B cell (primary cell): ENCODE measurements around the gene PRSS36. TPM values are rescaled to one million over a fixed set of nuclear protein-coding genes. Genes with fewer than 3 reads are reported as not detected.

Source experiments
- ATAC-seq: fragments of 200-7000 bp; cut with Tn5 transposase; one replicate; pipeline ENCODE4 v1.10.0; 2021; ENCODE audit warnings: low read depth, mild to moderate bottlenecking, moderate number of reproducible peaks, moderate library complexity
- CTCF ChIA-PET: fragments of 350-600 bp; sonication (Branson Sonifier 250); formaldehyde crosslinking; loops from one replicate; lab custom pipeline; 2021; ENCODE audit warnings: antibody characterized with exemption, inconsistent platforms; lab: Charles Lee
- POLR2A ChIA-PET: fragments of 350-600 bp; sonication (Branson Sonifier 250); formaldehyde crosslinking; loops from one replicate; lab custom pipeline; 2021; ENCODE audit warnings: antibody characterized with exemption; lab: Charles Lee
- DNase-seq: peaks from one replicate; pipeline ENCODE4 v3.0.0; 2013
- H2AFZ ChIP-seq: 2 replicates; pipeline ENCODE4 v1.6.1; 2012; ENCODE audit warnings: mild to moderate bottlenecking, low read depth, low read length; ENCODE audit not compliant: insufficient read depth, poor library complexity, severe bottlenecking
- H3K27ac ChIP-seq, 2 donors: 1 replicate in 1 of 2; 2 replicates in 1 of 2; pipeline ENCODE4 v1.5.1; 2012 to 2013; ENCODE audit warnings: low read length in 2 of 2, mild to moderate bottlenecking in 2 of 2, moderate library complexity in 1 of 2
- H3K27me3 ChIP-seq, 4 experiments: fragments of 200-600 bp in 1 of 4; sonication (generic) in 1 of 4; replicated peaks in 1 of 4; 1 replicate in 2 of 4; 2 replicates in 2 of 4; pipeline versions ENCODE4 v1.6.1 to v1.7.0; 2013 to 2016; ENCODE audit warnings: low read length in 3 of 4, mild to moderate bottlenecking in 2 of 4, mixed read lengths in 1 of 4, moderate library complexity in 1 of 4; ENCODE audit not compliant: insufficient read depth in 4 of 4, control insufficient read depth in 3 of 4; ENCODE audit errors: control extremely low read depth in 1 of 4
- H3K36me3 ChIP-seq, 2 experiments: replicated peaks in 1 of 2; 1 replicate in 1 of 2; 2 replicates in 1 of 2; pipeline versions ENCODE4 v1.6.1 to v1.7.1; 2013; ENCODE audit warnings: low read length in 1 of 2; ENCODE audit not compliant: insufficient read depth in 2 of 2, control insufficient read depth in 1 of 2; ENCODE audit errors: control extremely low read depth in 1 of 2, extremely low read depth in 1 of 2
- H3K4me1 ChIP-seq, 2 donors: fragments of 200-600 bp in 1 of 2; sonication (generic) in 1 of 2; 1 replicate in 1 of 2; 2 replicates in 1 of 2; pipeline versions ENCODE4 v1.5.1 to v1.6.1; 2013 to 2017; ENCODE audit warnings: low read length in 2 of 2; ENCODE audit not compliant: control insufficient read depth in 2 of 2, insufficient read depth in 2 of 2
- H3K4me2 ChIP-seq: replicated peaks from 2 replicates; pipeline ENCODE3; 2012; ENCODE audit warnings: mild to moderate bottlenecking, low read depth, low read length; ENCODE audit not compliant: poor library complexity, severe bottlenecking
- H3K4me3 ChIP-seq, 5 experiments: fragments of 200-600 bp in 1 of 5; sonication (generic) in 1 of 5; 1 replicate in 3 of 5; 2 replicates in 2 of 5; pipeline versions ENCODE4 v1.5.1 to v1.7.0; 2011 to 2016; ENCODE audit warnings: low read length in 4 of 5, mild to moderate bottlenecking in 4 of 5, low read depth in 2 of 5, control low read depth in 1 of 5, moderate library complexity in 1 of 5; ENCODE audit not compliant: insufficient read depth in 1 of 5; ENCODE audit errors: control extremely low read depth in 1 of 5, extremely low read depth in 1 of 5
- H3K79me2 ChIP-seq: fragments of 200-600 bp; sonication (generic); one replicate; pipeline ENCODE4 v1.6.0; 2016; ENCODE audit warnings: low read length; ENCODE audit not compliant: control insufficient read depth, insufficient read depth
- H3K9ac ChIP-seq: fragments of 200-600 bp; sonication (generic); 2 replicates; pipeline ENCODE4 v1.6.1; 2017; ENCODE audit warnings: mild to moderate bottlenecking, low read length, moderate library complexity
- H3K9me3 ChIP-seq, 3 donors: one replicate each; pipeline versions ENCODE4 v1.6.1 to v1.7.1; 2013; ENCODE audit warnings: low read length in 2 of 3; ENCODE audit not compliant: control insufficient read depth in 2 of 3, insufficient read depth in 1 of 3; ENCODE audit errors: control extremely low read depth in 1 of 3
- H4K20me1 ChIP-seq: 2 replicates; pipeline ENCODE4 v1.6.0; 2012; ENCODE audit warnings: mild to moderate bottlenecking, low read length; ENCODE audit not compliant: insufficient read depth, control insufficient read depth, poor library complexity, severe bottlenecking
- H3K27ac Mint-ChIP-seq: one replicate; pipeline ENCODE4 v1.8.0; 2021; ENCODE audit warnings: mixed read lengths
- H3K27me3 Mint-ChIP-seq: one replicate; pipeline ENCODE4 v1.8.0; 2021; ENCODE audit warnings: mixed read lengths
- H3K4me1 Mint-ChIP-seq: one replicate; pipeline ENCODE4 v1.8.0; 2021; ENCODE audit warnings: mixed read lengths
- H3K4me3 Mint-ChIP-seq: one replicate; pipeline ENCODE4 v1.8.0; 2021; ENCODE audit warnings: mixed read lengths
- H3K9me3 Mint-ChIP-seq: one replicate; pipeline ENCODE4 v1.8.0; 2022; ENCODE audit warnings: mixed read lengths; ENCODE audit not compliant: insufficient read depth
- WGBS: methylation state at CpG from one replicate; pipeline ENCODE4 v1.1.5; 2013; ENCODE audit warnings: missing lambda C conversion rate; ENCODE audit not compliant: insufficient coverage; 5-methylcytosine and 5-hydroxymethylcytosine counted together
- intact Hi-C: fragments of 100-400 bp; cut with micrococcal nuclease; formaldehyde crosslinking; loops from one replicate; pipeline ENCODE4 v1.10.0; 2022
- polyA plus RNA-seq: library from polyadenylated mRNA; depleted of rRNA; stranded (reverse); fragments of >200 nt; gene quantifications from 2 replicates; pipeline ENCODE4 v1.2.3, GENCODE V29; 2012
- total RNA-seq, 2 donors: library from RNA; stranded (reverse); fragments of 120-200 nt in 1 of 2; gene quantifications; 1 replicate in 1 of 2; 2 replicates in 1 of 2; pipeline versions ENCODE4 v1.2.3 to v1.2.4, GENCODE V29; 2013 to 2022
- TF ChIP-seq, protein P1 (sequence below): fragments of 200-600 bp; IDR thresholded peaks from one replicate; pipeline ENCODE4 v1.8.0; 2022; ENCODE audit warnings: antibody characterized with exemption, mild to moderate bottlenecking

The PRSS36 gene
- total and polyA plus RNA-seq, 2 donors (not counting 1 experiment from before 2014, with no cell fraction given) = 1.0 to 1.6 TPM

- H4K20me1 ChIP-seq = peaks cover 60% of the 10 kb centered on the region
Observed at GRCh38 chr16:31198207-31198882, 48.5 kb upstream of the PRSS36 start.

More at GRCh38 chr16:31198207-31198882, 48.5 kb upstream of the PRSS36 start:
- 83% methylated on average over 5 of the region's 7 CpGs for WGBS
- DNase-seq = no peak
- peaks cover 46% of the 10 kb centered on the region for H3K4me1 Mint-ChIP-seq
- Histone ChIP-seq H3K4me3 (no peak overlapping the region), H3K27ac (peak overlapping the region in 1 of 2 donors; percentile 5), H3K4me2 (no peak overlapping the region), H3K4me1 (peaks cover 23 to 33% of the 10 kb centered on the region in 2 donors), H3K36me3 (peaks cover 0 to 45% of the 10 kb centered on the region in 2 experiments), H3K9ac (no peak overlapping the region), H3K27me3 (no peaks in the 10 kb centered on the region), H3K79me2 (peaks cover 25% of the 10 kb centered on the region), H3K9me3 (no peaks in the 10 kb centered on the region), H2AFZ (no peak overlapping the region)
- ATAC-seq = no peak
- no peaks in the 10 kb centered on the region for H3K27me3 Mint-ChIP-seq
- ChIA-PET CTCF (interaction anchor here (1.1 kb wide), 2 partner anchors 8 to 135 kb away, joined by 3 read pairs; no protein-coding TSS in a partner anchor), POLR2A (interaction anchor here (1.1 kb wide), 1 partner anchor 18 kb away, joined by 4 read pairs; the partner anchor contains the start of gene FUS)
- no peaks in the 10 kb centered on the region for H3K9me3 Mint-ChIP-seq
- intact Hi-C loops = no loop called here
- H3K27ac Mint-ChIP-seq = peak overlapping the region; percentile 43
- TF ChIP-seq, protein P1, sequence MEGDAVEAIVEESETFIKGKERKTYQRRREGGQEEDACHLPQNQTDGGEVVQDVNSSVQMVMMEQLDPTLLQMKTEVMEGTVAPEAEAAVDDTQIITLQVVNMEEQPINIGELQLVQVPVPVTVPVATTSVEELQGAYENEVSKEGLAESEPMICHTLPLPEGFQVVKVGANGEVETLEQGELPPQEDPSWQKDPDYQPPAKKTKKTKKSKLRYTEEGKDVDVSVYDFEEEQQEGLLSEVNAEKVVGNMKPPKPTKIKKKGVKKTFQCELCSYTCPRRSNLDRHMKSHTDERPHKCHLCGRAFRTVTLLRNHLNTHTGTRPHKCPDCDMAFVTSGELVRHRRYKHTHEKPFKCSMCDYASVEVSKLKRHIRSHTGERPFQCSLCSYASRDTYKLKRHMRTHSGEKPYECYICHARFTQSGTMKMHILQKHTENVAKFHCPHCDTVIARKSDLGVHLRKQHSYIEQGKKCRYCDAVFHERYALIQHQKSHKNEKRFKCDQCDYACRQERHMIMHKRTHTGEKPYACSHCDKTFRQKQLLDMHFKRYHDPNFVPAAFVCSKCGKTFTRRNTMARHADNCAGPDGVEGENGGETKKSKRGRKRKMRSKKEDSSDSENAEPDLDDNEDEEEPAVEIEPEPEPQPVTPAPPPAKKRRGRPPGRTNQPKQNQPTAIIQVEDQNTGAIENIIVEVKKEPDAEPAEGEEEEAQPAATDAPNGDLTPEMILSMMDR = no peak
- H3K4me3 Mint-ChIP-seq = no peak overlapping the region
